GM15510 (cell line): ENCODE data around the gene GTF2IRD1.

Experiments used
- POLR2A ChIP-seq: IDR thresholded peaks from 3 replicates; pipeline ENCODE4 v1.6.1; 2011; ENCODE audit warnings: borderline replicate concordance; ENCODE audit not compliant: insufficient read length; ENCODE audit errors: extremely low read depth

GTF2IRD1 gene

GRCh38 chr7:74568658-74569057 lies 115.0 kb downstream of the GTF2IRD1 start:
- no peak for TF ChIP-seq POLR2A

GRCh38 chr7:74569501-74570075 lies 115.9 kb downstream of the GTF2IRD1 start:
- no peak for TF ChIP-seq POLR2A

GRCh38 chr7:74570533-74571156 lies 116.9 kb downstream of the GTF2IRD1 start:
- no peak for TF ChIP-seq POLR2A

GRCh38 chr7:74572301-74572979 lies 118.7 kb downstream of the GTF2IRD1 start:
- TF ChIP-seq POLR2A, result no peak

GRCh38 chr7:74573512-74573911 lies 119.8 kb downstream of the GTF2IRD1 start:
- no peak for TF ChIP-seq POLR2A

- no peak for TF ChIP-seq POLR2A
These were observed 121.5 kb downstream of the GTF2IRD1 start for GRCh38 chr7:74575083-74575784.

GRCh38 chr7:74575811-74576210 lies 122.1 kb downstream of the GTF2IRD1 start:
- no peak for TF ChIP-seq POLR2A

- TF ChIP-seq POLR2A, result no peak
These were observed 126.3 kb downstream of the GTF2IRD1 start for GRCh38 chr7:74579800-74580685.

- no peak for TF ChIP-seq POLR2A
These were observed 128.3 kb downstream of the GTF2IRD1 start for GRCh38 chr7:74581916-74582440.

- no peak for TF ChIP-seq POLR2A
These were observed 128.8 kb downstream of the GTF2IRD1 start for GRCh38 chr7:74582447-74583039.

GRCh38 chr7:74583630-74584029 lies 129.9 kb downstream of the GTF2IRD1 start:
- TF ChIP-seq POLR2A, result no peak

- no peak for TF ChIP-seq POLR2A
These were observed 130.7 kb downstream of the GTF2IRD1 start for GRCh38 chr7:74584160-74584954.

- TF ChIP-seq POLR2A, result no peak
These were observed 132.1 kb downstream of the GTF2IRD1 start for GRCh38 chr7:74585844-74586243.
